DOHH2 (cell line): ENCODE data around the gene GPC4.

Experiments used
- H3F3A ChIP-seq: fragments of 200-600 bp; sonication (generic), shearing (Covaris generic); 2 replicates; pipeline ENCODE4 v1.6.0; 2016; ENCODE audit warnings: antibody characterized with exemption, mild to moderate bottlenecking; ENCODE audit not compliant: control insufficient read depth, insufficient read depth
- H3K27ac ChIP-seq: fragments of 200-600 bp; sonication (generic); 2 replicates; pipeline ENCODE4 v1.5.1; 2014; ENCODE audit warnings: low read depth, mild to moderate bottlenecking, low read length, moderate library complexity
- H3K27me3 ChIP-seq: fragments of 200-600 bp; sonication (generic); 2 replicates; pipeline ENCODE4 v1.6.1; 2014; ENCODE audit warnings: mild to moderate bottlenecking, low read length, mixed read lengths; ENCODE audit not compliant: control insufficient read depth
- H3K36me3 ChIP-seq: fragments of 200-600 bp; sonication (generic); 2 replicates; pipeline ENCODE4 v1.6.1; 2014; ENCODE audit warnings: mild to moderate bottlenecking, low read length, moderate library complexity, mixed read lengths; ENCODE audit not compliant: control insufficient read depth
- H3K4me1 ChIP-seq: fragments of 200-600 bp; sonication (generic); 2 replicates; pipeline ENCODE4 v1.6.1; 2014; ENCODE audit warnings: mild to moderate bottlenecking, low read length, mixed read lengths; ENCODE audit not compliant: control insufficient read depth
- H3K4me2 ChIP-seq: fragments of 200-600 bp; sonication (generic); 2 replicates; pipeline ENCODE4 v1.6.0; 2014; ENCODE audit warnings: mild to moderate bottlenecking, low read length, moderate library complexity
- H3K4me3 ChIP-seq: fragments of 200-600 bp; sonication (generic); 2 replicates; pipeline ENCODE4 v1.5.1; 2014; ENCODE audit warnings: mild to moderate bottlenecking, low read length, mixed read lengths
- H3K79me2 ChIP-seq: fragments of 200-600 bp; sonication (generic); 2 replicates; pipeline ENCODE4 v1.6.1; 2014; ENCODE audit warnings: mild to moderate bottlenecking, low read length, mixed read lengths; ENCODE audit not compliant: control insufficient read depth
- H3K9me2 ChIP-seq: fragments of 200-600 bp; sonication (generic); replicated peaks from 2 replicates; pipeline ENCODE4 v1.6.1; 2014; ENCODE audit warnings: mild to moderate bottlenecking, low read length, mixed read lengths; ENCODE audit not compliant: control insufficient read depth
- H3K9me3 ChIP-seq: fragments of 200-600 bp; sonication (generic); 2 replicates; pipeline ENCODE4 v1.6.1; 2014; ENCODE audit warnings: antibody characterized with exemption, low read length, mixed read lengths; ENCODE audit not compliant: control insufficient read depth, insufficient read depth
- H4K20me1 ChIP-seq: fragments of 200-600 bp; sonication (generic); 2 replicates; pipeline ENCODE4 v1.6.0; 2014; ENCODE audit warnings: low read depth, mild to moderate bottlenecking, antibody characterized with exemption, low read length, moderate library complexity; ENCODE audit not compliant: control insufficient read depth, insufficient read depth
- EZH2phosphoT487 ChIP-seq: fragments of 200-600 bp; sonication (generic); IDR thresholded peaks from 2 replicates; pipeline ENCODE4 v1.6.1; 2017; ENCODE audit warnings: borderline replicate concordance, mild to moderate bottlenecking, antibody characterized with exemption, low read length, moderate library complexity, mixed read lengths
- TF ChIP-seq, protein P1 (sequence below): fragments of 200-600 bp; sonication (generic); IDR thresholded peaks from one replicate; pipeline ENCODE4 v1.5.1; 2014; ENCODE audit warnings: antibody characterized with exemption, mild to moderate bottlenecking, low read depth, low read length; ENCODE audit not compliant: poor library complexity, severe bottlenecking

Gene GPC4

DNA sequence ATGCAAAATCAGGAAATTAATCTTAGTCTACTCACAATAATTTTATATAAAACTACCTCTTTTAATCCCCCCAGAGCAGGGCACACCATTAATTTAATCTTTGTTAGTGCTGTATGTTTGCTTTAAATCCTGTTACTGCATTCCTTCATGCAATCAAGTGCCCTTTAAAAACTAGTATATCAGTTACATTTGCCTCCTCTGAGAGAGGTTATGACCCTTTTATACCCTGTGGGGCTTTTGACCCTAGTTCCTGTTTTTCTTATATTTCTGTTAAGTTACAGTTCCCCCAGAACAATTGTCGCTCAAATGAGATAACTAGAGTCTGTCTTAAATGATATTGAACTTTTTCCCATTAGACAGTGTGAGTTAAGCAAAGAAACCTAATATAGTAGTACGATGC lies 46.2 kb downstream of the GPC4 start:
- H3K27me3 ChIP-seq = no peaks in the 10 kb centered on the region
- H3K9me3 ChIP-seq = no peaks in the 10 kb centered on the region
- H4K20me1 ChIP-seq = no peaks in the 10 kb centered on the region
- peaks cover 92% of the 10 kb centered on the region for H3K4me1 ChIP-seq
- H3K4me3 ChIP-seq = peak overlapping the region; percentile 24; the same call in 1 of the 2 replicates
- TF ChIP-seq EZH2phosphoT487 = no peak
- TF ChIP-seq, protein P1, sequence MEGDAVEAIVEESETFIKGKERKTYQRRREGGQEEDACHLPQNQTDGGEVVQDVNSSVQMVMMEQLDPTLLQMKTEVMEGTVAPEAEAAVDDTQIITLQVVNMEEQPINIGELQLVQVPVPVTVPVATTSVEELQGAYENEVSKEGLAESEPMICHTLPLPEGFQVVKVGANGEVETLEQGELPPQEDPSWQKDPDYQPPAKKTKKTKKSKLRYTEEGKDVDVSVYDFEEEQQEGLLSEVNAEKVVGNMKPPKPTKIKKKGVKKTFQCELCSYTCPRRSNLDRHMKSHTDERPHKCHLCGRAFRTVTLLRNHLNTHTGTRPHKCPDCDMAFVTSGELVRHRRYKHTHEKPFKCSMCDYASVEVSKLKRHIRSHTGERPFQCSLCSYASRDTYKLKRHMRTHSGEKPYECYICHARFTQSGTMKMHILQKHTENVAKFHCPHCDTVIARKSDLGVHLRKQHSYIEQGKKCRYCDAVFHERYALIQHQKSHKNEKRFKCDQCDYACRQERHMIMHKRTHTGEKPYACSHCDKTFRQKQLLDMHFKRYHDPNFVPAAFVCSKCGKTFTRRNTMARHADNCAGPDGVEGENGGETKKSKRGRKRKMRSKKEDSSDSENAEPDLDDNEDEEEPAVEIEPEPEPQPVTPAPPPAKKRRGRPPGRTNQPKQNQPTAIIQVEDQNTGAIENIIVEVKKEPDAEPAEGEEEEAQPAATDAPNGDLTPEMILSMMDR = no peak
- H3K4me2 ChIP-seq = peak overlapping the region; percentile 55
- peak overlapping the region; percentile 38 for H3K27ac ChIP-seq
- H3K36me3 ChIP-seq = no peaks in the 10 kb centered on the region
- H3F3A ChIP-seq = no peaks in the 10 kb centered on the region
- H3K79me2 ChIP-seq = peaks cover 3% of the 10 kb centered on the region; the same call in 1 of the 2 replicates
- H3K9me2 ChIP-seq = no peaks in the 10 kb centered on the region

DNA sequence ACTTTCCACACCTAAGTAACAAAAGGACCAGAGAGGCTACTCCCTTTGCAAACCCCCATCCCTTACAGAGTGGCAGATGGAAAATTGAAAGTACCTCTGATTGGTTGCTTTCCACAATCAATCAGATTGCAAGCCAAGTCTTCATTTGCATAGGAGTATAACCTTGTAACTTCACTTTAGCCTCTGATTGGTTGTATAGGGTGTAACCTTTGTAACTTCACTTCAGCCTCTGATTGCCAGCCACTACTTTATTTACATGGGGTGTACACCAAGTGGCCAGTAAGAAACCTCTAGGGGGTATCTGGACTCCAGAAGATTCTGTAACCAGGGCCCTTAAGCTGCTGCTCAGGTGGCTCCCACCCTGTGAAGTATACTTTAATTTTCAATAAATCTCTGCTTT lies 48.6 kb downstream of the GPC4 start:
- TF ChIP-seq, protein P1 = no peak
- no peak for TF ChIP-seq EZH2phosphoT487
- Histone ChIP-seq H3K27ac (no peak overlapping the region), H3K4me2 (no peak overlapping the region), H3K9me2 (no peaks in the 10 kb centered on the region), H3K9me3 (no peaks in the 10 kb centered on the region), H3K36me3 (no peaks in the 10 kb centered on the region), H3K27me3 (no peaks in the 10 kb centered on the region), H4K20me1 (no peaks in the 10 kb centered on the region), H3K79me2 (peaks cover 3% of the 10 kb centered on the region; the same call in 1 of the 2 replicates), H3F3A (no peaks in the 10 kb centered on the region), H3K4me3 (no peak overlapping the region), H3K4me1 (peaks cover 78% of the 10 kb centered on the region)

DNA sequence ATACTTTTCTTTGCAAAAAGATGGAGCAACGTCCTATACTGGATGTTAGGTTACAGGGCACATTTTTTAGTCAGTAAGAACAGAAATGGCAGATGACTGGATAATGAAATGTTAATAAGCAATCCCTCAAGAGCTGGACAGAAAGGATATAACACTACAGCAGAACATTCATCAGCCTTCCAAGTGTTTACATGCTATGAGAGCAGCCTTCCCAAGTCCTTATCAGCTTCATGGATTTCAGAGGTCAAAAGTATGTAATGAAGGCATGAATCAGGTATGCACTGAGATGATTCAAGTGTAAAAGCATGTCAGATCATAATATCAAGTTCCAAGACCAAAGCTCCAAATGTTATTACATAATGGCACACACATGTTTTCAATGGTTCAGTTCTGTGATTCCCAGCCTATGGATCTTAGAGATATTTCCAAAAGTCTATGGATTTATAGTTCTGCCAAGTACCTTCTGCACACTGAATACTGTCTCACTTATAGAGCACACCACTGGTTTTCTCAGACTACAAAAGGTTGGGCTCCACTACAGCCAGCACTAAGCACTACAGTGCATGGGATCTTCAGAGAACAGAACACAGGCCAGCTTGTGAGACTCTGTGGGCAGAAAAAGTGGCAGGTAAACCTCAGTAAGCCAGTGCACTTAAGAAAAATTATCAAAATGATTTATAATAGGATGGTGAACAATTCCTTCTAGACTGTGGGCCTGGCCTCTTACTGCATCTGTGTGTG lies 49.2 kb downstream of the GPC4 start:
- Histone ChIP-seq H3K27me3 (no peaks in the 10 kb centered on the region), H4K20me1 (no peaks in the 10 kb centered on the region), H3K4me3 (no peak overlapping the region), H3K9me3 (no peaks in the 10 kb centered on the region), H3K4me2 (no peak overlapping the region), H3K79me2 (peaks cover 3% of the 10 kb centered on the region; the same call in 1 of the 2 replicates), H3F3A (no peaks in the 10 kb centered on the region), H3K9me2 (no peaks in the 10 kb centered on the region), H3K36me3 (no peaks in the 10 kb centered on the region), H3K27ac (no peak overlapping the region), H3K4me1 (peaks cover 72% of the 10 kb centered on the region)
- no peak for TF ChIP-seq EZH2phosphoT487
- TF ChIP-seq, protein P1 = no peak
